Measurements from ENCODE around the gene VIM.
A peak's percentile ranks its signal among the peaks of the same experiment; 100 is the strongest.

VIM gene

GRCh38 chr10:17210361-17210760, 17.7 kb upstream of the VIM start:
- DNase-seq: no peak

GRCh38 chr10:17212802-17213221, 15.2 kb upstream of the VIM start:
- DNase-seq: peak in 1 of 2 donors; percentile 41

- DNase-seq: no peak
These were observed 14.2 kb upstream of the VIM start for GRCh38 chr10:17213646-17214349.

- DNase-seq: no peak
These were observed 13.5 kb upstream of the VIM start for GRCh38 chr10:17214526-17214925.

GRCh38 chr10:17214971-17215781, 12.9 kb upstream of the VIM start:
- DNase-seq: no peak

GRCh38 chr10:17215782-17216122, 12.3 kb upstream of the VIM start:
- DNase-seq: no peak

GRCh38 chr10:17216217-17216900, 11.7 kb upstream of the VIM start:
- peak; percentile 68 to 73 for DNase-seq

GRCh38 chr10:17216901-17217395, 11.1 kb upstream of the VIM start:
- peak in 1 of 2 donors; percentile 40 for DNase-seq

- DNase-seq: no peak
These were observed 10.3 kb upstream of the VIM start for GRCh38 chr10:17217631-17218232.

- DNase-seq: no peak
These were observed 9.0 kb upstream of the VIM start for GRCh38 chr10:17219024-17219423.

- no peak for DNase-seq
These were observed 7.4 kb upstream of the VIM start for GRCh38 chr10:17220652-17221100.

GRCh38 chr10:17222329-17222728, 5.7 kb upstream of the VIM start:
- no peak for DNase-seq

GRCh38 chr10:17225808-17226207, 2.2 kb upstream of the VIM start:
- DNase-seq: no peak

- DNase-seq: no peak
These were observed 1.1 kb upstream of the VIM start for GRCh38 chr10:17226891-17227303.

- peak in 1 of 2 donors; percentile 60 for DNase-seq
These were observed 512 bp upstream of the VIM start for GRCh38 chr10:17227367-17228090.

- peak; percentile 88 to 89 for DNase-seq
These were observed 1.1 kb downstream of the VIM start for GRCh38 chr10:17229016-17229716.

- DNase-seq: no peak
These were observed 1.6 kb downstream of the VIM start for GRCh38 chr10:17229717-17229966.

- peak; percentile 91 for DNase-seq
These were observed 2.1 kb downstream of the VIM start for GRCh38 chr10:17229967-17230682.

- DNase-seq: no peak
These were observed 3.7 kb downstream of the VIM start for GRCh38 chr10:17231788-17232187.

GRCh38 chr10:17232276-17232960, 4.4 kb downstream of the VIM start:
- DNase-seq: peak in 1 of 2 donors; percentile 18

All from CD4-positive, alpha-beta T cell treated with Interleukin-1 beta for 1 hour (primary cell).